H9 (cell line): ENCODE measurements around the gene SDC4. TPM values are rescaled to one million over a fixed set of nuclear protein-coding genes. Genes with fewer than 3 reads are reported as not detected.

Experiments used
- DNase-seq: peaks from one replicate; pipeline ENCODE4 v3.0.0-alpha.2; 2017
- H2AFZ ChIP-seq: one replicate; pipeline ENCODE4 v1.6.1; 2013; ENCODE audit warnings: mild to moderate bottlenecking, low read length, control low read depth, moderate library complexity
- H2AK5ac ChIP-seq: 2 replicates; pipeline ENCODE4 v1.6.1; 2013; ENCODE audit warnings: low read length, control low read depth, mixed read lengths; ENCODE audit not compliant: insufficient read length
- H2BK120ac ChIP-seq: one replicate; pipeline ENCODE4 v1.6.1; 2013; ENCODE audit warnings: low read depth, mild to moderate bottlenecking, low read length, control low read depth, inconsistent platforms; ENCODE audit not compliant: poor library complexity, severe bottlenecking
- H2BK12ac ChIP-seq: 2 replicates; pipeline ENCODE4 v1.6.1; 2013; ENCODE audit warnings: low read length, control low read depth, mixed read lengths, low read depth; ENCODE audit not compliant: insufficient read length
- H2BK15ac ChIP-seq: 2 replicates; pipeline ENCODE4 v1.6.1; 2013; ENCODE audit warnings: low read depth, low read length, control low read depth
- H2BK20ac ChIP-seq: one replicate; pipeline ENCODE4 v1.6.1; 2013; ENCODE audit warnings: low read depth, mild to moderate bottlenecking, low read length, control low read depth, inconsistent platforms; ENCODE audit not compliant: poor library complexity, severe bottlenecking
- H2BK5ac ChIP-seq: 2 replicates; pipeline ENCODE4 v1.6.1; 2013; ENCODE audit warnings: low read length, control low read depth, mixed read lengths; ENCODE audit not compliant: insufficient read length
- H3K14ac ChIP-seq: 2 replicates; pipeline ENCODE4 v1.6.1; 2013; ENCODE audit warnings: low read length, control low read depth; ENCODE audit not compliant: insufficient read depth
- H3K18ac ChIP-seq: 2 replicates; pipeline ENCODE4 v1.6.1; 2013; ENCODE audit warnings: low read depth, mild to moderate bottlenecking, mixed read lengths, low read length, control low read depth; ENCODE audit not compliant: insufficient read length
- H3K23ac ChIP-seq: 2 replicates; pipeline ENCODE4 v1.6.1; 2013; ENCODE audit warnings: low read length, control low read depth, mixed read lengths, low read depth; ENCODE audit not compliant: insufficient read length
- H3K23me2 ChIP-seq: 2 replicates; pipeline ENCODE4 v1.6.1; 2013; ENCODE audit warnings: low read depth, mild to moderate bottlenecking, mixed read lengths, low read length, control low read depth; ENCODE audit not compliant: insufficient read length, poor library complexity, severe bottlenecking
- H3K27ac ChIP-seq: 2 replicates; pipeline ENCODE4 v1.5.1; 2013; ENCODE audit warnings: low read length, control low read depth, mixed read lengths, low read depth; ENCODE audit not compliant: insufficient read length
- H3K27me3 ChIP-seq: 2 replicates; pipeline ENCODE4 v1.6.1; 2013; ENCODE audit warnings: low read length, control low read depth, inconsistent platforms; ENCODE audit not compliant: insufficient read depth
- H3K4ac ChIP-seq: 2 replicates; pipeline ENCODE4 v1.6.1; 2013; ENCODE audit warnings: low read depth, mild to moderate bottlenecking, control low read depth, inconsistent platforms, low read length, moderate library complexity
- H3K4me1 ChIP-seq: 2 replicates; pipeline ENCODE4 v1.6.1; 2013; ENCODE audit warnings: low read length, control low read depth, inconsistent platforms; ENCODE audit not compliant: insufficient read depth
- H3K4me2 ChIP-seq: 2 replicates; pipeline ENCODE4 v1.6.1; 2013; ENCODE audit warnings: low read length, control low read depth, mixed read lengths; ENCODE audit not compliant: insufficient read length, insufficient read depth
- H3K56ac ChIP-seq: 2 replicates; pipeline ENCODE4 v1.6.1; 2013; ENCODE audit warnings: low read depth, mild to moderate bottlenecking, mixed read lengths, low read length, control low read depth; ENCODE audit not compliant: insufficient read length
- H3K79me1 ChIP-seq: 2 replicates; pipeline ENCODE4 v1.6.1; 2013; ENCODE audit warnings: low read depth, mild to moderate bottlenecking, moderate library complexity, low read length, control low read depth, inconsistent platforms; ENCODE audit not compliant: insufficient read depth, poor library complexity, severe bottlenecking
- H3K79me2 ChIP-seq: 2 replicates; pipeline ENCODE4 v1.6.1; 2013; ENCODE audit warnings: low read length, control low read depth, inconsistent platforms; ENCODE audit not compliant: insufficient read depth
- H3K9ac ChIP-seq: 2 replicates; pipeline ENCODE4 v1.6.1; 2013; ENCODE audit warnings: low read length, control low read depth, mixed read lengths; ENCODE audit not compliant: insufficient read length; ENCODE audit errors: extremely low read depth
- H3K9me3 ChIP-seq: one replicate; pipeline ENCODE4 v1.6.1; 2013; ENCODE audit warnings: low read depth, low read length, inconsistent platforms; ENCODE audit not compliant: control insufficient read depth
- H3T11ph ChIP-seq: one replicate; pipeline ENCODE4 v1.6.1; 2013; ENCODE audit warnings: mild to moderate bottlenecking, low read length, control low read depth, inconsistent platforms
- H4K20me1 ChIP-seq: one replicate; pipeline ENCODE4 v1.6.1; 2013; ENCODE audit not compliant: control insufficient read depth, insufficient read length, insufficient read depth
- H4K5ac ChIP-seq: 2 replicates; pipeline ENCODE4 v1.6.1; 2013; ENCODE audit warnings: low read depth, mild to moderate bottlenecking, mixed read lengths, low read length, control low read depth; ENCODE audit not compliant: insufficient read length
- H4K8ac ChIP-seq: replicated peaks from 2 replicates; pipeline ENCODE4 v1.6.1; 2013; ENCODE audit warnings: low read length, control low read depth, mixed read lengths, low read depth; ENCODE audit not compliant: insufficient read length
- H4K91ac ChIP-seq: 2 replicates; pipeline ENCODE4 v1.6.1; 2013; ENCODE audit warnings: low read depth, mild to moderate bottlenecking, moderate library complexity, mixed read lengths, low read length, control low read depth; ENCODE audit not compliant: insufficient read length
- H3K27ac Mint-ChIP-seq, 3 experiments: 2 replicates in 2 of 3; 3 replicates in 1 of 3; pipeline ENCODE4 v1.8.0; 2020 to 2021; ENCODE audit warnings: mixed read lengths in 3 of 3, mild to moderate bottlenecking in 1 of 3, moderate library complexity in 1 of 3
- H3K27me3 Mint-ChIP-seq: 2 replicates; pipeline ENCODE4 v1.8.0; 2021; ENCODE audit warnings: low read depth, mild to moderate bottlenecking, moderate library complexity, mixed read lengths
- H3K36me3 Mint-ChIP-seq, 3 experiments: 2 replicates in 2 of 3; 3 replicates in 1 of 3; pipeline ENCODE4 v1.8.0; 2020 to 2021; ENCODE audit warnings: low read depth in 3 of 3, mixed read lengths in 3 of 3; ENCODE audit not compliant: insufficient read depth in 1 of 3
- H3K4me1 Mint-ChIP-seq, 2 experiments: 2 replicates each; pipeline ENCODE4 v1.8.0; 2020; ENCODE audit warnings: mixed read lengths in 2 of 2
- H3K4me3 Mint-ChIP-seq, 2 experiments: 2 replicates in 1 of 2; 3 replicates in 1 of 2; pipeline ENCODE4 v1.8.0; 2020 to 2021; ENCODE audit warnings: mild to moderate bottlenecking in 2 of 2, mixed read lengths in 2 of 2, moderate library complexity in 1 of 2
- H3K9me3 Mint-ChIP-seq, 2 experiments: 2 replicates in 1 of 2; 3 replicates in 1 of 2; pipeline ENCODE4 v1.8.0; 2020; ENCODE audit warnings: mild to moderate bottlenecking in 2 of 2, mixed read lengths in 2 of 2, moderate library complexity in 1 of 2
- CTCF ChIP-seq: fragments of 200-600 bp; sonication (generic); conservative IDR thresholded peaks from 3 replicates; pipeline ENCODE4 v1.8.0; 2021; ENCODE audit warnings: antibody characterized with exemption, mild to moderate bottlenecking
- WGBS: extraction: QIAGEN DNeasy Blood & Tissue Kit; methylation state at CpG from one replicate; pipeline ENCODE4 v1.1.7; 2013; ENCODE audit warnings: missing lambda C conversion rate, low lambda C conversion rate, mixed read lengths; ENCODE audit not compliant: insufficient read length; ENCODE audit errors: extremely low coverage; 5-methylcytosine and 5-hydroxymethylcytosine counted together
- total RNA-seq: library from RNA; stranded (reverse); gene quantifications from 2 replicates; pipeline ENCODE4 v1.2.1, GENCODE V29; 2021

SDC4 gene
- total RNA-seq, 1 experiment from 2014 or later = 50.7 TPM

- H3K4me2 ChIP-seq = peak overlapping the region; percentile 53
- no peak for TF ChIP-seq CTCF
Measured at GRCh38 chr20:45340236-45340847, 7.9 kb downstream of the SDC4 start.

More at GRCh38 chr20:45340236-45340847, 7.9 kb downstream of the SDC4 start:
- H2BK20ac ChIP-seq = no peak overlapping the region
- DNase-seq = no peak
- no peak overlapping the region for H3K56ac ChIP-seq
- no peak overlapping the region for H4K8ac ChIP-seq
- H3K27ac Mint-ChIP-seq = peak overlapping the region; percentile 96 to 99 (median 98); a peak in 6 of 7 replicates
- peak overlapping the region; percentile 11 for H3K27ac ChIP-seq
- no peak overlapping the region for H4K5ac ChIP-seq
- peaks cover 35% of the 10 kb centered on the region for H3K4me1 ChIP-seq
- peaks cover 2% of the 10 kb centered on the region for H4K20me1 ChIP-seq
- H3K23me2 ChIP-seq = peaks cover 3% of the 10 kb centered on the region
- H3K9me3 Mint-ChIP-seq = no peaks in the 10 kb centered on the region
- no peaks in the 10 kb centered on the region for H3K27me3 ChIP-seq
- no peaks in the 10 kb centered on the region for H3K9me3 ChIP-seq
- no CpG with 5 or more reads among the region's 5 CpGs for WGBS
- H3K36me3 Mint-ChIP-seq = peaks cover 9 to 19% (median 10%) of the 10 kb centered on the region in 3 experiments; a peak in 5 of 7 replicates
- H2BK12ac ChIP-seq = no peak overlapping the region
- H3T11ph ChIP-seq = no peak overlapping the region
- H3K4me1 Mint-ChIP-seq = peaks cover 94 to 98% of the 10 kb centered on the region in 2 experiments
- H2AFZ ChIP-seq = no peak overlapping the region
- H3K14ac ChIP-seq = no peak overlapping the region
- H3K79me1 ChIP-seq = no peaks in the 10 kb centered on the region
- H4K91ac ChIP-seq = no peak overlapping the region
- H3K23ac ChIP-seq = no peak overlapping the region
- H3K4ac ChIP-seq = no peak overlapping the region; the same call in 1 of the 2 replicates
- H3K27me3 Mint-ChIP-seq = no peaks in the 10 kb centered on the region; the same call in 1 of the 2 replicates
- H3K18ac ChIP-seq = peak overlapping the region; percentile 21
- peak overlapping the region; percentile 65 to 76; a peak in 4 of 5 replicates for H3K4me3 Mint-ChIP-seq
- H3K9ac ChIP-seq = no peak overlapping the region
- peaks cover 3% of the 10 kb centered on the region; the same call in 1 of the 2 replicates for H3K79me2 ChIP-seq
- H2BK15ac ChIP-seq = no peak overlapping the region
- H2AK5ac ChIP-seq = no peak overlapping the region
- H2BK5ac ChIP-seq = no peak overlapping the region
- H2BK120ac ChIP-seq = no peak overlapping the region
